GM21737 (cell line): ENCODE data around the gene GARS1.

Experiments
- ATAC-seq: cut with Tn5 transposase; IDR thresholded peaks from one replicate; pipeline ENCODE4 v1.9.1; 2021; ENCODE audit warnings: mild to moderate bottlenecking, moderate library complexity; ENCODE audit not compliant: unreplicated experiment

The GARS1 gene

GRCh38 chr7:30678805-30679204 is 84.1 kb downstream of the GARS1 start:
- no peak for ATAC-seq

GRCh38 chr7:30679664-30680063 is 85.0 kb downstream of the GARS1 start:
- ATAC-seq: no peak

- no peak for ATAC-seq
Observed at GRCh38 chr7:30681331-30681797, 86.7 kb downstream of the GARS1 start.

DNA sequence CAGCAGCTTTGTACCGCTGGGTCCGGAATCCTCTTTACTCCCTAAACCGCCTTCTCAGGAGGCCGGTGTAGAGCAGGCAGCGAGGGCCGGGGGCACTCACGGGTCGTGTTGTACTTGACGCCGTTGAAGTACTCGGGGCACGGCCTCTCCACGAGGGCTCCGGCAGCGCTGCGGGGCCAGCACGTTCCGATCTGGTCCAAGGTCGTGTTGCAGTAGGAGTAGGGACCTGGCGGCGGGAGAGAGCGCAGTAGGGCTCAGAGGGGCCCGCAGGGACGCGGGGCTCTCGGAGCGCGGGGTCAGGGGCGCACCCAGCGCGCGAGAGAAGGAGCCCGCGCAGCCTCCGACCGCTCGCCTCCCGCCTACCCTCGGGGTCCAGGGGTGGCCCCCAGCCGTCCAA is 87.1 kb downstream of the GARS1 start:
- no peak for ATAC-seq

- no peak for ATAC-seq
Observed at GRCh38 chr7:30682212-30683083, 87.8 kb downstream of the GARS1 start, which contains the start of gene CRHR2. CRHR2 (minus strand) TSS chr7:30682456; CDS start chr7:30682280, 176 bp downstream.

DNA sequence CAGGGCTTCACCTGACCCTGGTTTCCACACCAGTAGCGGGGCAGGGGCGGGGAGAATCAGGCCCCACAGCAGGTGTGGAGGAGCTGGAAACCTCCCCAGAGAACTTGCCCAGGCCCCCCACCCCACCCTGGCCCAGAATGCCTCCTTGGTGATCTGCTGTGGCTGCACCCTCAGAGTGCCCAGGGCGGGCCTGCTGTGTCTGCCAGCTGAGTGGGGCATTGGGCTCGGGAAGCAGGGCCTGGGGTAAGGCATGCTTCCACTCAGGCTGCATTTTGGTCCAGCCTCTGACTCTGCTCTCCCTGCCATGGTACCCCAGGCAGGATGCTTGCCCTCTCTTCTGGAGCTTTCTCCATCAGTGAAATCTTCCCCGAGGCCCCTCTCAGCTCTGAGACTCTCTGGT is 88.6 kb downstream of the GARS1 start:
- no peak for ATAC-seq
